ENCODE measurements around the gene TBL1X. TPM values are rescaled to one million over a fixed set of nuclear protein-coding genes. Genes with fewer than 3 reads are reported as not detected.
A peak's percentile ranks its signal among the peaks of the same experiment; 100 is the strongest.

TBL1X gene
- total RNA-seq, 1 experiment from 2014 or later, result 13.9 TPM

- DNase-seq (ENCODE audit: low read depth), result no peak
Observed at GRCh38 chrX:9622128-9622527, 157.3 kb downstream of the TBL1X start.

GRCh38 chrX:9626379-9626778, 161.5 kb downstream of the TBL1X start:
- no peak for DNase-seq (ENCODE audit: low read depth)

- peak; percentile 11 for DNase-seq (ENCODE audit: low read depth)
Observed at GRCh38 chrX:9627922-9628321, 163.1 kb downstream of the TBL1X start.

- no peak for DNase-seq (ENCODE audit: low read depth)
Observed at GRCh38 chrX:9628779-9629493, 164.1 kb downstream of the TBL1X start.

- DNase-seq (ENCODE audit: low read depth), result no peak
Observed at GRCh38 chrX:9634551-9634950, 169.7 kb downstream of the TBL1X start.

GRCh38 chrX:9635368-9635767, 170.5 kb downstream of the TBL1X start:
- DNase-seq (ENCODE audit: low read depth), result no peak

- no peak for DNase-seq (ENCODE audit: low read depth)
Observed at GRCh38 chrX:9635803-9636202, 170.9 kb downstream of the TBL1X start.

- DNase-seq (ENCODE audit: low read depth), result no peak
Observed at GRCh38 chrX:9638871-9639270, 174.0 kb downstream of the TBL1X start.

- no peak for DNase-seq (ENCODE audit: low read depth)
Observed at GRCh38 chrX:9642270-9642995, 177.6 kb downstream of the TBL1X start.

GRCh38 chrX:9643807-9644206, 178.9 kb downstream of the TBL1X start:
- no peak for DNase-seq (ENCODE audit: low read depth)

GRCh38 chrX:9644335-9644734, 179.5 kb downstream of the TBL1X start:
- no peak for DNase-seq (ENCODE audit: low read depth)

- no peak for DNase-seq (ENCODE audit: low read depth)
Observed at GRCh38 chrX:9646471-9647224, 181.8 kb downstream of the TBL1X start.

- no peak for DNase-seq (ENCODE audit: low read depth)
Observed at GRCh38 chrX:9647431-9647830, 182.6 kb downstream of the TBL1X start.

GRCh38 chrX:9650091-9650490, 185.2 kb downstream of the TBL1X start:
- DNase-seq (ENCODE audit: low read depth), result no peak

GRCh38 chrX:9651737-9652136, 186.9 kb downstream of the TBL1X start:
- no peak for DNase-seq (ENCODE audit: low read depth)

GRCh38 chrX:9654929-9655328, 190.1 kb downstream of the TBL1X start:
- no peak for DNase-seq (ENCODE audit: low read depth)

- no peak for DNase-seq (ENCODE audit: low read depth)
Observed at GRCh38 chrX:9656277-9656676, 191.4 kb downstream of the TBL1X start.

- DNase-seq (ENCODE audit: low read depth), result no peak
Observed at GRCh38 chrX:9656871-9657270, 192.0 kb downstream of the TBL1X start.

GRCh38 chrX:9657590-9658256, 192.9 kb downstream of the TBL1X start:
- DNase-seq (ENCODE audit: low read depth), result no peak

GRCh38 chrX:9658409-9658808, 193.6 kb downstream of the TBL1X start:
- no peak for DNase-seq (ENCODE audit: low read depth)

GRCh38 chrX:9659571-9660195, 194.8 kb downstream of the TBL1X start:
- DNase-seq (ENCODE audit: low read depth), result no peak
